GM13977 (cell line): ENCODE data around the gene ELL.
"Not testable (repeated sequence)": the region's sequence is repeated elsewhere in the genome, so short reads cannot be mapped to it uniquely, and the experiment has no call there.

Experiments used
- DNase-seq: peaks from one replicate; pipeline ENCODE4 v3.0.0; 2012; ENCODE audit warnings: low spot score
- in situ Hi-C: fragments of 300-500 bp; cut with MboI; formaldehyde crosslinking; loops from one replicate; pipeline ENCODE4 v1.12.0; 2022; ENCODE audit warnings: low sequenced_read_pairs, low pct_unique_long_range_greater_than_20kb, mixed read lengths, inconsistent platforms; ENCODE audit not compliant: unreplicated experiment
- TF ChIP-seq, protein P1 (sequence below): IDR thresholded peaks from 2 replicates; pipeline ENCODE4 v1.5.1; 2012; ENCODE audit warnings: mild to moderate bottlenecking, control low read depth; ENCODE audit not compliant: insufficient read depth; ENCODE audit errors: extremely low read depth, missing control alignments

Gene ELL

DNA sequence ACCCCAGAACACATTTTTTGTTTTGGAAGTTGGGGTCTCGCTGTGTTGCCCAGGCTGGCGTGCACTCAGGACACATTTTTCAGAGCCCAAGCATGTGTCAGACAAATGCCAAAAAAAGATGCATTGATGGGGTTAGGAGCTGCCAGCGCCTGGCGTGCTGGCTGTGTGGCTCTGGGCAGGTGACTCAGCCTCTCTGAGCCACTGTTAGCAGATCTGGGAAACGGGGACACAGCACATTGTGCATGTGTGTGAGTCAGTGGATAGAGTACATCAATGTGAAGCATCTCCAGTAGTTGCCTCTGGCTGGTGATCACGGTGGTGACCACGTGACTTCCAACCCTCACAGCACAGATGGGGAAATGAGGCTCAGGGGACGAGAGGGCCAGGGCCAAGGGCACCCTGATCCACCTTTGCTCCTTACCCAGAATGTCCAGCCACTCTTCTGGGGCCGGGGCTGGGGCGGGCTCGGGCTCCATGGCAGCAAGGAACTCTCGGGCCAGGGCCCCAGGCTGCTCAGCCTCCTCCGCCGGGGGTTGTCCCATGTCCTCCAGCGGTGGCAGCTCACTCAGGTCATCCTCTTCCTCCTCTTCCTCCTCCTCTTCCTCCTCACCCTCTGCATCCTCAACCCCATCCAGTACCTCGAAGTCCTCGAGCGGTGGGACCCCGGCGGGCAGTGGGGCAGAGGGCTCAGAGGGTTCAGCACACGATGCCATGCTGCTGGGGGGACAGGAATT, 19.6 kb upstream of the ELL start:
- TF ChIP-seq, protein P1, sequence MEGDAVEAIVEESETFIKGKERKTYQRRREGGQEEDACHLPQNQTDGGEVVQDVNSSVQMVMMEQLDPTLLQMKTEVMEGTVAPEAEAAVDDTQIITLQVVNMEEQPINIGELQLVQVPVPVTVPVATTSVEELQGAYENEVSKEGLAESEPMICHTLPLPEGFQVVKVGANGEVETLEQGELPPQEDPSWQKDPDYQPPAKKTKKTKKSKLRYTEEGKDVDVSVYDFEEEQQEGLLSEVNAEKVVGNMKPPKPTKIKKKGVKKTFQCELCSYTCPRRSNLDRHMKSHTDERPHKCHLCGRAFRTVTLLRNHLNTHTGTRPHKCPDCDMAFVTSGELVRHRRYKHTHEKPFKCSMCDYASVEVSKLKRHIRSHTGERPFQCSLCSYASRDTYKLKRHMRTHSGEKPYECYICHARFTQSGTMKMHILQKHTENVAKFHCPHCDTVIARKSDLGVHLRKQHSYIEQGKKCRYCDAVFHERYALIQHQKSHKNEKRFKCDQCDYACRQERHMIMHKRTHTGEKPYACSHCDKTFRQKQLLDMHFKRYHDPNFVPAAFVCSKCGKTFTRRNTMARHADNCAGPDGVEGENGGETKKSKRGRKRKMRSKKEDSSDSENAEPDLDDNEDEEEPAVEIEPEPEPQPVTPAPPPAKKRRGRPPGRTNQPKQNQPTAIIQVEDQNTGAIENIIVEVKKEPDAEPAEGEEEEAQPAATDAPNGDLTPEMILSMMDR, result no peak
- in situ Hi-C loops, result no loop called here
- no peak for DNase-seq

DNA sequence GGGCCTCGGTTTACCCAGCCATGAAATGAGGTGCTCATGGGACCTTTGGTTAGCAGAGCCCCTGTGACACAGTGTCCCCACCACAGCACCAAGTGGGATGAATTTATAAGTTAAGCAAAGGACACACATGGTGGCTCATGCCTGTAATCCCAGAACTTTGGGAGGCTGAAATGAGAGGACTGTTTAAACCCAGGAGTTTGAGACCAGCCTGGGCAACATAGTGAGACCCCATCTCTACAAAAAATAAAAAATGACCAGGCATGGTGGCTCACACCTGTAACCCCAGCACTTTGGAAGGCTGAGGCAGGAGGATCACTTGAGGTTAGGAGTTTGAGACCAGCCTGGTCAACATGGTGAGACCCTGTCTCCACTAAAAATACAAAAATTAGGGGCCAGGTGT, 18.3 kb upstream of the ELL start:
- in situ Hi-C loops, DNase-seq: not testable (repeated sequence)

DNA sequence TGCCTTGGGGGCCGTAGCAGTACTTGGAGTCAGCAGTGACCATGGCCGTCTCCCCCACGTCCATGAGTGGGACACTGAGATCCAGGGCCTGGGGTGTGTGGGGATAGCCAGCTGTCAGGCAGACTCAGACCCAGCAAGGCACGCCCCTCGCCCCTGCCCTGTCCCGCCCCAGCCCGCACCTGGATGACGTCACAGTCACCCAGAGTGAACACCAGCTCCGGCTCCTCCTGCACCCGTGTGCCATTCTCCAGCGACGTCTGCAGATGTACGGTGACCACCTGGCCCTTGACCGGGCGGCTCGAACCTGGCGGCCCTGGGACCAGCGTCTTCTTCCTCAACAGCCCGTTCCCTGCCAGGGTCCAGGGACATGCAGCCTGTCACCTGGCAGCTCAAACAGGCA, 17.5 kb upstream of the ELL start:
- TF ChIP-seq, protein P1, result no peak
- in situ Hi-C loops, result no loop called here
- no peak for DNase-seq

DNA sequence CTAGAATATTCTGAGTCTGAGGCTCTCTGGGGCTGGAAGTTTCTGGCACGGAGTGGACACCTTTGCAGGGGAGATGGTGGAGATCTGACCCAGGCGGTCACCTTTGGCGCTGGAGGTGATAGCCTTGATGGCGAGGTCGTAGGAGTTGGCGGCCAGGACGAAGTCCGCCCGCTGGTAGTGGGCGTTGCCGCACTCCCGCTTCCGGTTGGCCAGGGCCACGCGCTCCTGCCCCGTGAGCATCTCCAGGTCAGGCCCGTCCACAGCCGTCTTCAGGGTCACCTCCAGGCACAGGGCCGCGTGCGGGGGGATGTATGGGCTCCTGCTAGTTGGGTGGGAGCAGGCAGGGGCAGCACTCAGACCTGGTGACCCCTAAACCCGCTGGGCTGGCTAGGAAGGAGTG, 16.2 kb upstream of the ELL start:
- in situ Hi-C loops, result no loop called here
- no peak for DNase-seq
- TF ChIP-seq, protein P1, result no peak

DNA sequence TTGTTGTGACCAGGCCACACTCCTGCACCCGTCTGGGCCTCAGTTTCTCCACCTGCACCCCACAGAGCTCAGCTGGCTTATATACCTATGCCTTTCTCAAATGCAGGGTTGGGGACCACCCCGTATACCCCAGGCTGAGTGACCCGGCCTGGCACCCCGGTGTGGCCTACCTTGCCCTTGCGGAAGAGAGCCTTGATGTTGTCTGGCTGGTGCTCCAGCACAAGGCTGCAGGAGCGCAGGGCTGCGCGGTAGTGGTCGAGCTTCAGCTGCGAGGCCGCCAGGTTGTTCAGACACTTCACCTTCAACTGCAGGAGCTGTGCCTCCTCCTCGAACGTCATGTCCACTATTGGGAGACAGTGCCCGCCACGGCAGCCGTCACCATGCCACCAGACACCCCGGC, 15.6 kb upstream of the ELL start:
- no peak for DNase-seq
- TF ChIP-seq, protein P1, result no peak
- in situ Hi-C loops, result no loop called here

DNA sequence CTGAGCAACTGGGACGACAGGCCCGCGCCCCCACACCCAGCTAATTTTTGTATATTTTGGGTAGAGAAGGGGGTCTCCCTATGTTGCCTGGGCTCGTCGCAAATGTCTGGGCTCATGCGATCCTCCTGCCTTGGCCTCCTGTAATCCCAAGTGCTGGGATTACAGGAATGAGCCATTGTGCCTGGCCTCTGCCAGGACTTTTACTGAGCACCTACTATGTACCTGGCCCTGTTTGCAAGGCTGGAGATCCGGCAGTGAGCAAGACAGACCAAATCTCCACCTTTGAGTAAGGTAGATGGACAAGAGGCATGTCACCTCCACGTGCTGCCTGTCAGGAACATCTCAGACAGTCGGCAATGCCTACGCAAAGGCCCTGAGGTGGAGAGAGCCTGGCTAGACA, 14.6 kb upstream of the ELL start:
- no peak for DNase-seq
- in situ Hi-C loops, result no loop called here
- TF ChIP-seq, protein P1, result no peak

DNA sequence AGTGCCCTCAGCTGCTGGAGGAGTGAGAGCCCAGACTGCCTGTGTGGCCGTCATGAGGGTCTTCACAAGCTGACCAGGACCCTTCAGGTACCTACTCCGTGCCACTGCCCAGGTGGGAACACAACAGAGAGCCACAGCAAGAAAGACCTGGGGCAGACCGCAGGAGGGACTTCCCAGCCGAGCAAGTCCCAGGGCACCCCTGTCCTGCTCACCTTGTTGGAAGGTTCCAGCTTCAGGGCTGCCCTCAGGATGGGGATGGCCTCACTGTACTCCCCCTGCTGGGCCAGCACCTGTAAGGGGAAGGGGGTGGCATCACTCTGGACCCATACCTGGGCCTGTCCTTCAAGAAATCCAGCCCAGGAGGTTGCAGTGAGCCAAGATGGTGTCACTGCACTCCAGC, 11.2 kb upstream of the ELL start:
- TF ChIP-seq, protein P1, result no peak
- in situ Hi-C loops, result no loop called here
- DNase-seq, result no peak
